ENCODE measurements around the gene NUP62CL.
"Not testable (repeated sequence)": the region's sequence is repeated elsewhere in the genome, so short reads cannot be mapped to it uniquely, and the experiment has no call there.

The NUP62CL gene

DNA sequence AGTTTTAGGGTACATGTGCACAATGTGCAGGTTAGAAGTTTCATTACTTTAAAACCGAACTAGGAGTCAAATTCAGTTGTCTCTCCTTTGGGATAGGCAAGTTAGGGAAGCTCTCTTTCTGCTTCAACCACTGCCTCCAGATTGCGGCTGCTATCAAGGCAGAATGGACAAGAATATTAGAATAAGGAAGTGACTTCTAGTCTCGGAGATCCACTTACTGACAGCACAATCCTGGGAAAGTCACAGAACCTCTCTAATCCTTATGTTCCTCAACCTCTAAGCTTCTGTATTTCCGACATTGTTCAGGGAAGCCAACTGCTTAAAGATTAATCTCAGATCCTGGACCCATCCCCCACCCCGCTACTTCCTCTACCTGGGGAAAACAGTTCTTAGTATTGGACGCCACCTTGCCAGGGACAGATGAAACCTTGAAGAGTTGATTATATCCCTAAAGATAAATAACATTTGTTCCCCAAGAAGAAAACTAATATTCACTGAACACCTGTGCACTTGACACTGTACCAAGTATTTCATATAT lies 2.1 kb downstream of the NUP62CL start:
- H3K9me3 ChIP-seq (ENCODE audit: control insufficient read depth, insufficient read depth, low read depth, low read length): no peaks in the 10 kb centered on the region
- ChIA-PET POLR2A (no interaction called here), CTCF (interaction anchor here (0.6 to 0.7 kb wide), 2 partner anchors 230 to 450 kb away, joined by 3 read pairs; no protein-coding TSS in a partner anchor)
- H3K36me3 ChIP-seq (ENCODE audit: control insufficient read depth in 2 of 2, insufficient read depth in 1 of 2, low read length in 2 of 2): no peaks in the 10 kb centered on the region
- H3K4me3 ChIP-seq (ENCODE audit: low read depth, low read length): no peak overlapping the region
- no peaks in the 10 kb centered on the region for H3K4me1 ChIP-seq (ENCODE audit: control insufficient read depth, insufficient read depth, low read length)
- H3K27ac ChIP-seq (ENCODE audit: extremely low read depth, low read depth, low read length): no peak overlapping the region
- no peak for TF ChIP-seq ZNF621 (tag by site-specific recombination; IDR thresholded peaks at IDR 0.05)
- TF ChIP-seq ZNF48 (tag by site-specific recombination; IDR thresholded peaks at IDR 0.05): no peak

DNA sequence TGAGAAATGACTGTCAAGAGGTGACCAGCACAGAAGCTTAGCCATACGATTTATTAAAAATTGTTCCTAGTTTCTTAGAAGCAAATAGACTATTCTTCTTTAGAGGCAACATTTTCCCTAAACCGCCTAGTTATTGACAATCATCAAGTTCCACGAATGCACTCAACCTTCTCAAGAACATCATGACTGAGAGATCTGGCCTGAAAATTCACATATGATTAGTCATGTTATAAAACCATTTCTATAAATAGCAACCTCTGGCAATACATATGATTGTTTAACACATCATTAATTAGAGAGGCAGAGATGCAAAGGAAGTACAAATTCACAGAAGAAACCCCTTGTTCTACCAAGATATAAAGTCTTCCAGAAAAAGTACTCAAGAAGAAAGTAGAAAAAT lies 6.7 kb downstream of the NUP62CL start:
- no peak for TF ChIP-seq ZNF776 (tag by site-specific recombination; IDR thresholded peaks at IDR 0.05; ENCODE audit: borderline replicate concordance)
- no peak for TF ChIP-seq ZNF112 (tag by site-specific recombination; IDR thresholded peaks at IDR 0.05)
- TF ChIP-seq ZNF416 (tag by site-specific recombination; IDR thresholded peaks at IDR 0.05): no peak
- TF ChIP-seq ZNF701 (tag by site-specific recombination; IDR thresholded peaks at IDR 0.05): no peak
- TF ChIP-seq ZNF140 (tag by site-specific recombination; IDR thresholded peaks at IDR 0.05): no peak
- TF ChIP-seq ZNF202 (tag by site-specific recombination; IDR thresholded peaks at IDR 0.05; ENCODE audit: borderline replicate concordance): no peak
- TF ChIP-seq, protein P1, sequence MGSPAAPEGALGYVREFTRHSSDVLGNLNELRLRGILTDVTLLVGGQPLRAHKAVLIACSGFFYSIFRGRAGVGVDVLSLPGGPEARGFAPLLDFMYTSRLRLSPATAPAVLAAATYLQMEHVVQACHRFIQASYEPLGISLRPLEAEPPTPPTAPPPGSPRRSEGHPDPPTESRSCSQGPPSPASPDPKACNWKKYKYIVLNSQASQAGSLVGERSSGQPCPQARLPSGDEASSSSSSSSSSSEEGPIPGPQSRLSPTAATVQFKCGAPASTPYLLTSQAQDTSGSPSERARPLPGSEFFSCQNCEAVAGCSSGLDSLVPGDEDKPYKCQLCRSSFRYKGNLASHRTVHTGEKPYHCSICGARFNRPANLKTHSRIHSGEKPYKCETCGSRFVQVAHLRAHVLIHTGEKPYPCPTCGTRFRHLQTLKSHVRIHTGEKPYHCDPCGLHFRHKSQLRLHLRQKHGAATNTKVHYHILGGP (tag by site-specific recombination; IDR thresholded peaks at IDR 0.05): no peak
- TF ChIP-seq ZBTB1 (tag by site-specific recombination; IDR thresholded peaks at IDR 0.05): no peak
- no peak for TF ChIP-seq ZNF510 (tag by site-specific recombination; IDR thresholded peaks at IDR 0.05; ENCODE audit: insufficient replicate concordance)
- TF ChIP-seq ZNF341 (tag by site-specific recombination; IDR thresholded peaks at IDR 0.05; ENCODE audit: low read depth): no peak
- TF ChIP-seq BCL11A (tag by site-specific recombination; IDR thresholded peaks at IDR 0.05; ENCODE audit: low read depth): no peak
- TF ChIP-seq ZNF830 (tag by site-specific recombination; IDR thresholded peaks at IDR 0.05; ENCODE audit: low read depth): no peak
- TF ChIP-seq ZBTB21 (tag by site-specific recombination; IDR thresholded peaks at IDR 0.05): no peak
- no peak for TF ChIP-seq ZNF114 (tag by site-specific recombination; IDR thresholded peaks at IDR 0.05)
- no peak for TF ChIP-seq ZNF157 (tag by site-specific recombination; IDR thresholded peaks at IDR 0.05)
- TF ChIP-seq EGR2 (tag by site-specific recombination; IDR thresholded peaks at IDR 0.05; ENCODE audit: low read depth): no peak
- no peak for TF ChIP-seq WT1 (tag by site-specific recombination; IDR thresholded peaks at IDR 0.05)
- no peak for TF ChIP-seq ZNF747 (tag by site-specific recombination; IDR thresholded peaks at IDR 0.05)
- TF ChIP-seq, protein P2, sequence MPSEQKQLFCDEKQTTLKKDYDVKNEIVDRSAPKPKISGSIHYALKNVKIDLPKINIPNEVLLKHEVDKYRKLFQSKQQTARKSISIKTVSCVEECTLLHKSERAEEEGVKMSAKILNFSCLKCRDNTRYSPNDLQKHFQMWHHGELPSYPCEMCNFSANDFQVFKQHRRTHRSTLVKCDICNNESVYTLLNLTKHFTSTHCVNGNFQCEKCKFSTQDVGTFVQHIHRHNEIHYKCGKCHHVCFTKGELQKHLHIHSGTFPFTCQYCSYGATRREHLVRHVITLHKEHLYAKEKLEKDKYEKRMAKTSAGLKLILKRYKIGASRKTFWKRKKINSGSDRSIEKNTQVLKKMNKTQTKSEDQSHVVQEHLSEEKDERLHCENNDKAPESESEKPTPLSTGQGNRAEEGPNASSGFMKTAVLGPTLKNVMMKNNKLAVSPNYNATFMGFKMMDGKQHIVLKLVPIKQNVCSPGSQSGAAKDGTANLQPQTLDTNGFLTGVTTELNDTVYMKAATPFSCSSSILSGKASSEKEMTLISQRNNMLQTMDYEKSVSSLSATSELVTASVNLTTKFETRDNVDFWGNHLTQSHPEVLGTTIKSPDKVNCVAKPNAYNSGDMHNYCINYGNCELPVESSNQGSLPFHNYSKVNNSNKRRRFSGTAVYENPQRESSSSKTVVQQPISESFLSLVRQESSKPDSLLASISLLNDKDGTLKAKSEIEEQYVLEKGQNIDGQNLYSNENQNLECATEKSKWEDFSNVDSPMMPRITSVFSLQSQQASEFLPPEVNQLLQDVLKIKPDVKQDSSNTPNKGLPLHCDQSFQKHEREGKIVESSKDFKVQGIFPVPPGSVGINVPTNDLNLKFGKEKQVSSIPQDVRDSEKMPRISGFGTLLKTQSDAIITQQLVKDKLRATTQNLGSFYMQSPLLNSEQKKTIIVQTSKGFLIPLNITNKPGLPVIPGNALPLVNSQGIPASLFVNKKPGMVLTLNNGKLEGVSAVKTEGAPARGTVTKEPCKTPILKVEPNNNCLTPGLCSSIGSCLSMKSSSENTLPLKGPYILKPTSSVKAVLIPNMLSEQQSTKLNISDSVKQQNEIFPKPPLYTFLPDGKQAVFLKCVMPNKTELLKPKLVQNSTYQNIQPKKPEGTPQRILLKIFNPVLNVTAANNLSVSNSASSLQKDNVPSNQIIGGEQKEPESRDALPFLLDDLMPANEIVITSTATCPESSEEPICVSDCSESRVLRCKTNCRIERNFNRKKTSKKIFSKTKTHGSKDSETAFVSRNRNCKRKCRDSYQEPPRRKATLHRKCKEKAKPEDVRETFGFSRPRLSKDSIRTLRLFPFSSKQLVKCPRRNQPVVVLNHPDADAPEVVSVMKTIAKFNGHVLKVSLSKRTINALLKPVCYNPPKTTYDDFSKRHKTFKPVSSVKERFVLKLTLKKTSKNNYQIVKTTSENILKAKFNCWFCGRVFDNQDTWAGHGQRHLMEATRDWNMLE (tag by site-specific recombination; conservative IDR thresholded peaks at IDR 0.05; ENCODE audit: low read depth): no peak
- TF ChIP-seq, protein P3, sequence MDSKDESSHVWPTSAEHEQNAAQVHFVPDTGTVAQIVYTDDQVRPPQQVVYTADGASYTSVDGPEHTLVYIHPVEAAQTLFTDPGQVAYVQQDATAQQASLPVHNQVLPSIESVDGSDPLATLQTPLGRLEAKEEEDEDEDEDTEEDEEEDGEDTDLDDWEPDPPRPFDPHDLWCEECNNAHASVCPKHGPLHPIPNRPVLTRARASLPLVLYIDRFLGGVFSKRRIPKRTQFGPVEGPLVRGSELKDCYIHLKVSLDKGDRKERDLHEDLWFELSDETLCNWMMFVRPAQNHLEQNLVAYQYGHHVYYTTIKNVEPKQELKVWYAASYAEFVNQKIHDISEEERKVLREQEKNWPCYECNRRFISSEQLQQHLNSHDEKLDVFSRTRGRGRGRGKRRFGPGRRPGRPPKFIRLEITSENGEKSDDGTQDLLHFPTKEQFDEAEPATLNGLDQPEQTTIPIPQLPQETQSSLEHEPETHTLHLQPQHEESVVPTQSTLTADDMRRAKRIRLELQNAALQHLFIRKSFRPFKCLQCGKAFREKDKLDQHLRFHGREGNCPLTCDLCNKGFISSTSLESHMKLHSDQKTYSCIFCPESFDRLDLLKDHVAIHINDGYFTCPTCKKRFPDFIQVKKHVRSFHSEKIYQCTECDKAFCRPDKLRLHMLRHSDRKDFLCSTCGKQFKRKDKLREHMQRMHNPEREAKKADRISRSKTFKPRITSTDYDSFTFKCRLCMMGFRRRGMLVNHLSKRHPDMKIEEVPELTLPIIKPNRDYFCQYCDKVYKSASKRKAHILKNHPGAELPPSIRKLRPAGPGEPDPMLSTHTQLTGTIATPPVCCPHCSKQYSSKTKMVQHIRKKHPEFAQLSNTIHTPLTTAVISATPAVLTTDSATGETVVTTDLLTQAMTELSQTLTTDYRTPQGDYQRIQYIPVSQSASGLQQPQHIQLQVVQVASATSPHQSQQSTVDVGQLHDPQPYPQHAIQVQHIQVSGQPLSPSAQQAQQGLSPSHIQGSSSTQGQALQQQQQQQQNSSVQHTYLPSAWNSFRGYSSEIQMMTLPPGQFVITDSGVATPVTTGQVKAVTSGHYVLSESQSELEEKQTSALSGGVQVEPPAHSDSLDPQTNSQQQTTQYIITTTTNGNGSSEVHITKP (tag by site-specific recombination; IDR thresholded peaks at IDR 0.05): no peak
- POLR2A ChIA-PET: no interaction called here
- H3K27ac ChIP-seq (ENCODE audit: extremely low read depth, low read depth, low read length): no peak overlapping the region
- H3K4me1 ChIP-seq (ENCODE audit: control insufficient read depth, insufficient read depth, low read length): no peaks in the 10 kb centered on the region
- H3K36me3 ChIP-seq (ENCODE audit: control insufficient read depth in 2 of 2, insufficient read depth in 1 of 2, low read length in 2 of 2): no peaks in the 10 kb centered on the region
- H3K9me3 ChIP-seq (ENCODE audit: control insufficient read depth, insufficient read depth, low read depth, low read length): no peaks in the 10 kb centered on the region
- CTCF ChIA-PET: no interaction called here
- H3K4me3 ChIP-seq (ENCODE audit: low read depth, low read length): no peak overlapping the region

DNA sequence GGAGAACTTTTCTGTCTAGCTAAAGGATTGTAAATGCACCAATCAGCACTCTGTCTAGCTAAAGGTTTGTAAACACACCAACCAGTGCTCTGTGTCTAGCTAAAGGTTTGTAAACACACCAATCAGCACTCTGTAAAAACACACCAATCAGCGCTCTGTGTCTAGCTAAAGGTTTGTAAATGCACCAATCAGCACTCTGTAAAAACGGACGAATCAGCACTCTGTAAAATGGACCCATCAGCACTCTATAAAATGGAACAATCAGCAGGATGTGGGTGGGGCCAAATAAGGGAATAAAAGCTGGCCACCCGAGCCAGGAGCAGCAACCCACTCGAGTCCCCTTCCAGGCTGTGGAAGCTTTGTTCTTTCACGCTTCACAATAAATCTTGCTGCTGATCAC lies 8.2 kb downstream of the NUP62CL start:
- POLR2A ChIA-PET; H3K4me3 ChIP-seq (ENCODE audit: low read depth, low read length); H3K4me1 ChIP-seq (ENCODE audit: control insufficient read depth, insufficient read depth, low read length); H3K36me3 ChIP-seq (ENCODE audit: control insufficient read depth in 2 of 2, insufficient read depth in 1 of 2, low read length in 2 of 2); H3K27ac ChIP-seq (ENCODE audit: extremely low read depth, low read depth, low read length); CTCF ChIA-PET; H3K9me3 ChIP-seq (ENCODE audit: control insufficient read depth, insufficient read depth, low read depth, low read length): not testable (repeated sequence)

Measured in HEK293 (cell line).